ENCODE results near the gene SCYL2.

- TF ChIP-seq CTCF (IDR thresholded peaks at IDR 0.05) (no peak), POLR2A (IDR thresholded peaks at IDR 0.05) (no peak), POLR2AphosphoS5 (IDR thresholded peaks at IDR 0.05) (no peak), EP300 (IDR thresholded peaks at IDR 0.05) (no peak)
These were observed 2.0 kb downstream of the SCYL2 start for GRCh38 chr12:100268835-100269564.

Measured in gastroesophageal sphincter (tissue), 3 donors.